ENCODE measurements around the gene MUC22.

GRCh38 chr6:31075528-31075927 lies 65.3 kb downstream of the MUC22 start:
- no peak for TF ChIP-seq CTCF (optimal IDR thresholded peaks at IDR 0.05 in 1 of 3, IDR thresholded peaks at IDR 0.05 in 1 of 3, conservative IDR thresholded peaks at IDR 0.05 in 1 of 3; ENCODE audit: extremely low read depth in 1 of 3, insufficient read depth in 2 of 3, low read length in 3 of 3)
- TF ChIP-seq EZH2 (IDR thresholded peaks at IDR 0.05; ENCODE audit: low read length) = no peak

Measured in keratinocyte (primary cell).